Astrocyte of the spinal cord (primary cell): Measurements from ENCODE around the gene GNAO1.

ENCODE experiments used
- DNase-seq: peaks from one replicate; pipeline ENCODE4 v3.0.0; 2011; ENCODE audit warnings: low read depth, low spot score
- H3K4me3 ChIP-seq: 2 replicates; pipeline ENCODE4 v1.5.1; 2011; ENCODE audit warnings: low read depth, mild to moderate bottlenecking, low read length, moderate library complexity
- CTCF ChIP-seq: IDR thresholded peaks from 2 replicates; pipeline ENCODE4 v1.5.1; 2012; ENCODE audit warnings: low read depth, mild to moderate bottlenecking, low read length, inconsistent platforms
- in situ Hi-C: cut with HindIII; loops from 2 replicates; pipeline ENCODE4 v1.10.0; 2017; ENCODE audit warnings: low sequenced_read_pairs

Gene GNAO1

DNA sequence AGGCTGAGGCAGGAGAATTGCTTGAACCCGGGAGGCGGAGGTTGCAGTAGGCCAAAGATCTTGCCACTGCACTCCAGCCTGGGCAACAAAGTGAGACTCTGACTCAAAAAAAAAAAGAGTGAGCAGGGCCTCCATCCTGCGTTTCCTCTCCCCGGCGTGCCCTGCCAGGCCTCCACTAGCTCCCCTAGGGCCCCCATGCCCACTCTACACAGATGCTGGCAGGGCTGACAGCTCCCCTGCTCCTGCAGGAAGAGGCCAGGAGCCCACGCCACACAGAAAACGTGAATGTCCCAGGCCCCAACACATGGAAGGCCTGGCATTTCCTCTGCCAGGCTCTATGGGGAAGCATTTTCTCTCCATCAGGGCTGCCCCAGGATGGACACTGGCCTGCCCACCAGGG lies 124.7 kb downstream of the GNAO1 start:
- no peak overlapping the region for H3K4me3 ChIP-seq
- TF ChIP-seq CTCF, result no peak
- no peak for DNase-seq
- in situ Hi-C loops, result no loop called here

DNA sequence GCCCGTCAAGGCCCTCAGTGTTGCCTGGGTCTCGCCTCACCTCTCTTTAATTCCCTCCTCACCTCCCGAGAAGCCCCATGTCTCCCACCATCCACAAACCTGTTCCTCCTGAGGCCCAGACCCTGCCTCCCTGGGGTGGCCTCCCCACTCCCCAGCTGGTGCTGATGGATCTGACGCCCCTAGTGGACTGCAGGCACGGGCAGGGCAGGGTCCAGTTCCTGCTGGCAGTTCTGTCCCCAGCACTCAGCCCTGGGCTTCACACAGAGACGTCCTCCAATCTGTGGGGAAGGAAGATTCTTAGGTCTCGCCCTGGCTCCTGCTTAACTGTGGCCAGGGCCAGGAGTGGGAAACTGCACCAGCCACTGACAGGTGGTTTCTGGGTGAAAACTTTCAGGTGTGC lies 125.3 kb downstream of the GNAO1 start:
- DNase-seq, result no peak
- TF ChIP-seq CTCF, result no peak
- no peak overlapping the region for H3K4me3 ChIP-seq
- in situ Hi-C loops, result no loop called here

- peak; percentile 94 for TF ChIP-seq CTCF
- peak; percentile 70 for DNase-seq
- H3K4me3 ChIP-seq, result peak overlapping the region; percentile 19
- in situ Hi-C loops, result no loop called here
Measured at GRCh38 chr16:56317998-56318826, 126.9 kb downstream of the GNAO1 start.

- H3K4me3 ChIP-seq, result no peak overlapping the region
- DNase-seq, result no peak
- no peak for TF ChIP-seq CTCF
- in situ Hi-C loops, result no loop called here
Measured at GRCh38 chr16:56318827-56319140, 127.5 kb downstream of the GNAO1 start.

DNA sequence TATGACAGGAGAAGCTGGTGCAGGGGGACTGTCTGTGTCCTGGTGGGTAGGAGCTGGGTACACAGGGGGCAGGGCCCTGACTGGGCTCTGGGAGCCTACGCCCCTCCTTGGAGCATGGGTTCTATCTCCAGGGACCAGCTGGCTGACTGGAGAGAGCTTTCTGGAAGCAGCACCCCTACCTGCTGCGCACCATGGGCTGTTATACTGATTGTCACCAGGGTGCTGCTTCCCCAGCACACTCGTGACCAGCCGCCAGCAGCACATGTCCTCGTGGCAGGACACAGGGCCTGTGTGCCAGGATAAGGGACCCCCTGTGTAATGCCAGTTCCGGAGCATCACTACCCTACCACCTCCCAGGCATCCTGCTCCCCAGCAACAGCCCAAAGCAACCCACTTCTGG lies 128.1 kb downstream of the GNAO1 start:
- H3K4me3 ChIP-seq, result no peak overlapping the region
- no peak for TF ChIP-seq CTCF
- DNase-seq, result no peak
- in situ Hi-C loops, result no loop called here

DNA sequence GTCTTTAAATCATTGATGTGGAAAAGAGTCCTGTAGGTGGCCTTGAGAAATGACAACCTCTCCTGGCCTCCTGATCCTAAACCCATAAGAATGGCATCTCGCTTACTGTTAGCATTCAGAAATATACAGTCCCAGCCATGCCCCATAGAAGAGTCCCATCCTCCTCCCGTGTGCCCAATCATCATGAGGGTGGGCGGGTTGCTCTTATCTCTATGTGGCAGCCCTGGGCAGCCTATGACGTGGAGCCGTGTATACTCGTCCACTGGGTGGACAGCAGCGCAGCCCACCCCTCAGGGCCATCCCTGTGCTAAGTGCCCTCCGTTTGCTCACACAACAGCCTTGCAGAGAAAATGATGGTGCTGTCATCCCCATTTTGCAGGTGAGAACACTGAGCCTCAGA lies 128.8 kb downstream of the GNAO1 start:
- no peak for DNase-seq
- TF ChIP-seq CTCF, result no peak
- no peak overlapping the region for H3K4me3 ChIP-seq
- in situ Hi-C loops, result no loop called here
